GM19035 (cell line): ENCODE results near the gene PCDH15.

Experiments used
- ATAC-seq: cut with Tn5 transposase; IDR thresholded peaks from one replicate; pipeline ENCODE4 v1.9.1; 2021; ENCODE audit not compliant: unreplicated experiment

Gene PCDH15

DNA sequence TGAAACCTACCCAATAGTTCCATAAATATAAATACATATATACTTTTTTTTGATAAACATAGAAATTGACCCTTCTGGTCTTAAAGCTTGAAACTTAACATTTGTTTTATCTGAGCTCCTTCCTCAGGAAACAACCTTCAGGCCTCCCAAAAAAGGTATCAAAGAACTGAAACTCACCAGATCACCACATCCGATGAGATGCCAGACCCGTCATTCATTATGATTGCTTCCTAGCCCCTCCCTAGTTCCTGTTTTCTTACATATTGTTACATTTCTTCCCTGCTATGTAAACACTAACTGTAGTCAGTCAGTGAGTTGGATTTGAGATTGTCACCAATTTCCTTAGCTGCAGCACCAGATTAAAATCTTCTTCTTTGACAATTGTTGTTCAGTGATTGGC lies 663.6 kb downstream of the PCDH15 start:
- no peak for ATAC-seq

DNA sequence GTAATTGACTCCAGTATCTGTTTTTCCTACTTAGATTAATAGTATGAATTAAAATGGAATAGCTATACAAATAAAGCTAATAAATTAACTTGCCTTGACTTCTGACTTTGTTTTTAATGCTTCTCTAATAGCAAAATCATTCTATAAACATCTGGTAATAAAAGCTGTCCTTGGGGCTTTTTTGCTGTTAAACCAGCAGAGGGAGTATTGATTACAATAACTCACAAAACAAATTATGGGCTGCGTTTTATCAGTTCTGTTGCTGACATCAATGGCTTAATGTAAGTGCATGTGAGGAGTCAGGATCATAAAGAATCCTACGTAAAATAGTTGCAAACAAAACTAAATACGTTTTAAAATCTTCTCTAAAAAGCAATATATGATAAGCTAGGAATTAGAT lies 667.8 kb downstream of the PCDH15 start:
- no peak for ATAC-seq

DNA sequence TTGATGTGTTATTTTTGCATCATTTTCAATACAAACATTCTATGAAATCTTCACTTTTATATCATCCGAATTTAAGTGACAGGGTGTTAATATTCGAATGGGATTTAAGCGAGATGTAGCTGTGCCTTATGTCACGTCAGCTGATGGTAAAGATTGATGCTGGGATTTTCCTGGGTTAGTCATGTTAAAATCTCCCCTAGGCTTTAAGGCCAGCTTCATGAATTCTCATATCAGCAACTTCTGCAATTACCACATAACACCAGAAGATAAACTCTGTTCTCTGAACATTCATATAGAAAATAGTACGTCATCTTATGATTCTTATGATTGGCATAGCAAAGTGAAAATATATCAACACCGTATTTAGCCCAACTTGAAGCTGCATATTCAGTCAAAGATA lies 669.2 kb downstream of the PCDH15 start:
- ATAC-seq, result peak; percentile 63

DNA sequence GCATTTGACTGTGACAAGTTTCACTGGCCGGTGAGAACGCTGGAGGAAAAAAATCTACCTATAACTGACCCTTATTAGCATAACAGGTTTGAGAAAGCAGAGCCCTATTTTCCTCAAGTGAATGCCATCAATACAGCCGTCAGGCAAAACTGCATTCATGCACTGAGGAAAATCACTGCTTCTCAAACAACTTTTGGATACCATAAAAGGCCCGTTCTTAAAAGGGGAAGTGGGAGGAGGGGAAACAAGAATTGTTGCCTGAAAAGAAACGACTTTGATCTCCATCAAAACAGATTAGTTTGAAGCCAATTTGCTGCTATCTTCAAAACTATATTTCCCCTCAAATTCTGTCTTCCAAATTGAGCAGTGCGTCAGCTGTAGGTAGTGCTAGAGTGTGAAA lies 670.6 kb downstream of the PCDH15 start:
- ATAC-seq, result no peak

DNA sequence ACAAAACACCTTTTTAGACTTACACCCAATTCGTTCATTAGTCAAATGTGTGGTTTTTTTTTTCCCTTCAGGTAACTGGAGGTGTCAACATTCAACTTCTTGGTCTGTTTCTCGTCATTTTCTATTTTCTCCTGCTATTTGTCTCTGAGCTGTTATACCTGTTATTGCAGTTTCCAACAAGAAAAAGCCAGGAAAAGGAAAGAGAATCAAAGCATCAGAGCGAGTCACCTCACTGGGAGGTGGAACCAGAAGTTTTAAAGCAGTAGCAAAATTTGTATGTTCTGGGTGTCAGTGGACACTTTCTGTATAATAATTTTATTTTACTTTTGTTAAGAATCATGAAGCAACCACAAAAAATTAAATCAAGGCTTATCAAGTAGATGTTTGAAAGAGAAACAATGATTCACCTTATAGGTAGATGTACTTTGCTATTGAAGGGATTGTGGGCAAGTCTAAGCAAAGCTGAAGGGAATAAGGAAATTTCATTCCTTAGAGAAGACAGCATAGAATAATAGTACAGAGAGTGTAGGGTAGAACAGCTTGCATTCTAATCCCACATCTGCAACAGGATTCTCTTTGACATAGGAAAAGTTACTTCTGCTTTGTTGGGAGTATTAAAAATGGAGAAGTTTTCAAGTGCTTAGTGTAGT lies 675.8 kb downstream of the PCDH15 start:
- no peak for ATAC-seq

DNA sequence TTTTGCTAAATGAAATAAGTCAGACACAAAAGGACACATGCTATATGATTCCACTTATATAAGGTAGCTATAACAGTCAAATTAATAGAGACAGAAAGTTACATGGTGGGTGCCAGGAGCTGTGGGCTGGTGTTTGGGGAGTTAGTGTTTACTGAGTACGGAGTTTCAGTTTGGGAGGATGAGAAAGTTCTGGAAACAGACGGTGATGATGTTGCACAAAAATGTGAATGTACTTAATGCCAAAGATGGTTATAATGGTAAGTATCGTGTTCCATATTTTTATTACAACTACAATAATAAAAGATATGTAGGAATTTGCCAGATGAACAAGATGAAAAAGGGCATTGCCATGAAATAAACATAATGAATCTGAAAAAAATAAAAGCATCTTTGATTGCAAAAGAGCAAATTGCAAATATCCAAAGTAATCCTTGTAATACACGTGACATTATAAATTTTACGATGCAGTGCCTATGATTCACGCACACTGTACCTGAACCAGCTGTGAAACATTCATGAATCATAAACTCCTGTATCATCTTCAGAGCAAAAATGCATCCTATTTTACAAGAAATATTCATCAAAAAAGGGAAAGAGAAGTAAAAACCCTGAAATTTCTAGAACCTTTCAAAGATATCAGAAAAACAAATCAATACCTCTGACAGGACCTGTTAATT lies 676.7 kb downstream of the PCDH15 start:
- no peak for ATAC-seq

DNA sequence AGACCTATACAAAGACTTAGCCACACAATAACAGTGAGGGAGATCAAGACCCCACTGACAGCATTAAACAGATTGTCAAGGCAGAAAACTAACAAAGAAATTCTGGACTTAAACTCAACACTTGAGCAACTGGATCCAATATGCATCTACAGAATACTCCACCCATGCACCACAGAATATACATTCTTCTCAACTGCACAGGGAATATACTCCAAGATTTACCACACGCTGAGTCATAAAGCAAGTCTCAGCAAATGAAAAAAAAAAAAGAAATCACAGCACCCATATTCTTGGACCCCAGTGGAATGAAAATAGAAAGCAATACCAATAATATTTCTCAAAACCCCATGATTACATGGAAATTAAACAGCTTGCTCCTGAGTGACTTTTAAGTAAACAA lies 680.2 kb downstream of the PCDH15 start:
- ATAC-seq, result no peak

DNA sequence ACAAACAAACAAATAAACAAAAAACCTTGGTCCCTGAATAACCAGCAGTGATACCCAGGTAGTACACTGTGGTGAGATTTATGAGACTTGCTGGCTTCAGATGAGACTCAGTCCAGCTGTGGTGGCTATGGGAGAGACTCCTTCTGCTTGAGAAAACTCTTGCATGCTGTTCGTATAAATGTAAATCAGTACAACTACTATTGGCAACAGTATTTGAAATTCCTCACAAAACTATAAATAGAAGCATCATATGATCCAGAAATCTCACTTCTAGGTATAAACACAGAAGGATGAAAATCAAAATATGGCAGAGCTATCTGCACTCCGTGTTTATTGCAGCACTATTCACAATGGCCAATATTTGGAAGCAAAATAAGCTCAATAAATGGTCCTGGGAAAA lies 692.1 kb downstream of the PCDH15 start:
- ATAC-seq, result no peak

DNA sequence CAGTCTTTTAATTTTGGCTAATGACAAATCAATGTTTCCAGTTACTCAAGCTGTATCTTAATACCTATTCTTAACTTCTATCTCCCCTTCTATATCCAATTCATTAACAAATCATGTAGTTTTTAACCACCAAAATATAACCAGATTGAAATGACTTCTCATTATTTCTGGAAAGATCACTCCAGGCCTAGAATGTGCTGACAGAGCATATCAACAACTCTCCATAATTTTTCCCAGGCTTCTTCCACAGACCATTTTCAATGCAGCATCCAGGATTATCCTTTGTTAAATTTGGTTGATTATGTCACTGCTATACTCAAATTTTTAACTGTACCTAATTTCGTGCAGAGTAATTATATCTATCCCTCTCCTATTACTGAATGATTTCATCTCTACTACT lies 704.1 kb downstream of the PCDH15 start:
- ATAC-seq, result no peak

DNA sequence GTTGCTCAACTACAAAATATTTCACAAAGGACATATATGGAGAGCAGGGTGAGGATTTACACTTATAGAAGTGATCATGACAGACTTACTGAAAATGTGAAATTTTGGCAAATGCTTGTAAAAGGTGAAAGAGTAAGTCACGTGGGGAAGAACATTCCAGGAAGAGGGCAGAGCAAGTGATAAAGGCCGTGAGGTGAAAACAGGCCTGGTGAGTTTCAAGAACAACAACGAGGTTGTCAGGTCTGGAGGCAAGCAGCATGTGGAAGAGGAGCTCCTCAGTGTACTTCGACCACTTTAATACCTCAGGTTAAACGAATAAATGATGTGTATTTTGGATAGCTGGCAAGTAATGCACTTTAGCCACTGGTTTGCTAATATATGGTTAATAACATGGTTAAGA lies 706.7 kb downstream of the PCDH15 start:
- no peak for ATAC-seq

DNA sequence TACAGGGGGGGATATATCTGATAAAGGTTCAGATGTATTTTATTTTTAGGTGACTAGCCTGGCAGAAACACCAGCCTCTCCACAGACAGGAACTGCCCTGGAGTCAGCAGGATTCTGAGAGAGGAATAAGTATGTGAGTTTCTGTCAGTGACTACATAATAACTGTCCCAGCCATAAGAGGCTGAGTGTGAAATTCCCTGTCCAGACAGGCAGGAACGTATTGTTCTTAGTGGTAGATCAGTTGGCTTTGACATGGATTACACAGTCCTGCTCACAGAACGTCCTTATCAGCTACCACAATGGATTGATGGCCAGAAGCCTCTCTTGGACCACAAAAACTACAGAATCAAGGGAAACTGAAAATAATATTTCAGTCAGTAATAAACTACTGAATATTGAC lies 709.8 kb downstream of the PCDH15 start:
- ATAC-seq, result no peak

DNA sequence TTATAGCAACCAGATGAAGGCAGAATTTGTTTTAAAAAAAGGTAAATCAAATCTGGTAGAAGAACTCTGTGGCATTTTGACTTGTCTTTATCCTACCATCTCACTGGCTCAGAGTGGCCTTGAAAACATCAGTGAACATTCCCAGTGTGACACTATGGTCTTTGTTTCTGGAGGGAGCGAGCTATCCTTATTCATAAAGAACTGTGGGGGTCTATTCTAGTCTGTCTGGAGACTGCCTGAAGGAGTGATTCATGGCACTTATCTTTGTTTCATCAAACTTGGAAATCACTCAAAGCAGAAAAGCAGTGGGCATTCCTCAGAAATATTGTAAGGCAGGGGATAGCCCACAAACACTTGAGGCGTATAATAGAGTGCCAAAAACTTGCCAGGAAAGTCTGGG lies 719.1 kb downstream of the PCDH15 start:
- no peak for ATAC-seq

DNA sequence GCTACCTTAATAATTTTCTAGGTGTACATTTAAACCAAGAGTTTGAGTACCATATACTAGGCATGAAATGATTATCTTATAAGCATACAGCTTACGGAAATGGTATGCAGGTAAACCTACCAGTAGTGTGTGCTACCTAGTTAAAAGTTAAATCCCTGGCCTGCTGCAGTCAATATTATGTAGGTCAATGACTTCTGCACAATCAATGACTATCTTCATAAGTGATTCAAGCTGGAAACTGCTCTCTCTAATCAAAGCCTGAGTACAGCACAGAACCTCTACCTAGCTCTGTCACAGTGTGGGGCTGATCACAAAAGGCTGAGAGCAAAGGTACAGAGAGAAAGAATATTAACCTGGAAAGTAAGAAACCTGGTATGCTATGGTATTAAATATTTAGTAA lies 733.7 kb downstream of the PCDH15 start:
- no peak for ATAC-seq

DNA sequence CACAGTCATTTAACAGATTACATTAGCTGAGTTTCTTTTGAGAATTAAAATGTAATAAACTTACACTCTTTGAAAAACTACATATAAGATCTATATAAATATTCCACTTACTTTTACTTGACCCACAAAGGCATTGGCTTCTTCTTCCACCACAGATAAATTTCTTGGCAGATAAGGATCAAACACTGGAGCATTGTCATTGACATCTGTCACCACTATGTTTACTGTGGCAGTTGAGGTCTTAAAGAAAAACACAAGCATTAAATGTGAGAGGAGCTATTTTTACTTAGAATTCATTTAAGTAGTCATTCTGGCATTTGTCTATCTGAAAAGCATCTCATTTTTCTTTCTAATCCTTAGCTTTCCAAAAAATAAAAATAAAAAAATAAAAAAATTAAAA lies 734.4 kb downstream of the PCDH15 start:
- no peak for ATAC-seq

DNA sequence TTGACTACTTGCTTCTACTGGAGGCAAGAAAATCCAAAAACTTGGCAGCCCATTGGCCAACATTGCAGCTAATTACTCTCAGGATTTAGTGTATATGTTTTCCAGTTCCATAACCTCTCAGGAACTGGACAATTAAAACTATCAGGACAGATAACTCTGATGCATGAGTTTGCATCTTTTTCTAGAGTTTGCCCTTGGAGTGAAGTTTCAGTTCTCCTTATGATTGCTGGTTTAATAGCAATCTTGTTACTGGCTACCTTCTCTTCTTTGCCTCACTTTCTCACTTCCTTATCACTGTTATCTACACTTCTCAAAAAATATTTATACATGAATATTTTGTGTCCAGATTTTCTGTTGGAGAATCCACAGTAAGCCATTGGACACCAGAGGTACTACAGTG lies 735.9 kb downstream of the PCDH15 start:
- no peak for ATAC-seq

DNA sequence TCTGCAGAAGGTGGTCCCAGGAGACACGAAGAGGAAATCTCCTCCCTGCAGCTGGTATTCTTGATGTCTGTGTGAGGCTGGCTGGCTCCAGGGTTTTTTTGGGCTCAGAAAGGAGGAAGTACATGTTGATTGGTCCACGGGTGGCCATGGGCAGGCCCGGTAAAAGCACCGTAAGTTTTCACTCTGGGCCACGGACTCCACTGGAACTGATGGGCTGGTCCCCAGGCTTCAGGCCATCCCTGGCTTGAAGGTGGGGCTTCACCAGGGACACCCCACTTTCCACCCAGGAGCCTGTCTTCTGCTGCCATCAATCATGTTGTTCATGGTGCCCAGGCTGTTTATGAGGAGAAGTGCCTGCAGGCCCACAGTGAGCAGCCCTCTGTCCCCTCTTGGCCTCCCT lies 736.8 kb downstream of the PCDH15 start:
- ATAC-seq, result no peak

DNA sequence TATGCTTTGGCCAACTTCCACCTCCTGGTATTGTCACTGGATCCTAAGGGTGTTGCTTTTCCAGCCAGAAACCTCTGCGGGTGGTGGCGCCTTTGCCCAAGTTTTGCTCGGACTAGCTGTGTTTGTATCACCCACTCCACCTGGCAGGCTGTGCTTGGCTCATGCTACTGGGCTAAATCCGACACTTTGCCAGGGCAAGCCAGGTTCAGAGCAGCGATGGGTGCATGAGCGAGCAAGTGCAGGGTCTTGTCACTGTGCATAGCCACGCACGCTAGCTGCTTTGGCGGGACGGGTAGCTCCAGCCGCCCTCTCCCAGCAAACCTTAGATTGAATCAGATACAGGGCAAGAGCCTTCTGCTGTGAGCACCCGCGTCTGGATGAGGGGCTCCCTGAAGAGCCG lies 737.5 kb downstream of the PCDH15 start:
- ATAC-seq, result no peak

DNA sequence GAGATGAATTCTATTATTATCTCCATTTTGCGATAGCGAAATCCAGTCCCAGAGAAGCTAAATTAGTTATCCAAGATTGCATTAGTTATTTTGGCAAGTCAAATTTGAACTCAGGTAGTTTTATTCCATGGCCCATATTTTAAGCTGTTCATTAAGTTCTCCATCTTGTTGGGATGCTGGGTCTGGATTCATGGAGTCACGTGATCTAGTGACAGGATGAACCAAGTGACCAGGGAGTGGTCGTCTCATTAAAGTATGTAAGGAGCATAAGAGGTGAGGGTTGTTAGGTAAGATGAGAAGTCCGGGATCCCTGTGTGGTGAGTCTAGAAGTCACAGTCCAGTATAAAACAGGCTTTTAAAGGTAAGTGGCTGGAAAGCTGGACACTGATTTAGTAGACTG lies 740.5 kb downstream of the PCDH15 start:
- ATAC-seq, result no peak

DNA sequence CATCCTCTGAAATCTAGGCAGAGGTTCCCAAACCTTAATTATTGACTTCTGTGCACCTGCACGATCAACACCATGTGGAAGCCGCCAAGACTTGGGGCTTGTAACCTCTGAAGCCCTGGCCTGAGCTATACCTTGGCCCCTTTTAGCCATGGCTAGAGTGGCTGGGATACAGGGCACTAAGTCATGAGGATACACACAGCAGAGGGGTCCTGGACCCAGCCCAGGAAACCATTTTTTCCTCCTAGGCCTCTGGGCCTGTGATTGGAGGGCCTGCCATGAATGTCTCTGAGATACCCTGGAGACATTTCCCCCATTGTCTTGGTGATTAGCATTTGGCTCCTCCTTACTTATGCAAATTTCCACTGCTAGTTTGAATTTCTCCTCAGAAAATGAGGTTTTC lies 743.7 kb downstream of the PCDH15 start:
- ATAC-seq, result no peak

DNA sequence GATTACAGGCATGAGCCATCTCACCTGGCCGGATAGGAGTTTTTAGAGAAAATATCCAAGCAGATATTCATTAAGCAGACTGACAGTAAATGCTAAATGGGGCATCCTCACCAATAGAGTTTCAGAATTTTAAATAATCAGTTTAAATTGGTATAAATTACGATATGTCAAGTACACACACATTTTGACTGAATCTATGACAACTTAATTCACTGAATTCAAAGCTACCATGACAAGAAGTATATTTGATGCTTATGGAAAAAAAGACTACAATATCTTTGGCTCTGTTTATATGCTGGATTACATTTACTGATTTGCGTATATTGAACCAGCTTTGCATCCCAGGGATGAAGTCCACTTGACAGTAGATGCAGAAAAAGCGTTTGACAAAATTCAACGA lies 774.7 kb downstream of the PCDH15 start:
- no peak for ATAC-seq

DNA sequence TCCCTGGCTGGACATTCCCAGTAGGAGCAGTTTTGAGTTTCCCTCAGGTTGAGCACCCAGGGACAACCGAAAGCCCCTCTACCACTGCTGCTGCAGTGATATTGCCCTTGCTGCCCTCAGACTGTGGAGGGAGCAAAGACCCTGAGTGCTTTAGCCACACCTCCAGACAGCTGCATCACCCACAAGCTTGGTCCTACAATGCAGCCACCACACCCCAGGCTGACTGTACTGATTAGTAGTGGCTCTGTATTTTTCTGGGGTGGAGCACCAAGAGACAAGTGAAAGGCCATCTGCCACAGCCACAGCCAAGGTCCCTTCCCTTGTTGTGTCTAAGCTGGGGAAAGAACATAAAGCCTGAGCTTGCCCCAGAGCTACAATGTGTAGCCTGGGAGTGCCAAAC lies 789.9 kb downstream of the PCDH15 start:
- no peak for ATAC-seq

DNA sequence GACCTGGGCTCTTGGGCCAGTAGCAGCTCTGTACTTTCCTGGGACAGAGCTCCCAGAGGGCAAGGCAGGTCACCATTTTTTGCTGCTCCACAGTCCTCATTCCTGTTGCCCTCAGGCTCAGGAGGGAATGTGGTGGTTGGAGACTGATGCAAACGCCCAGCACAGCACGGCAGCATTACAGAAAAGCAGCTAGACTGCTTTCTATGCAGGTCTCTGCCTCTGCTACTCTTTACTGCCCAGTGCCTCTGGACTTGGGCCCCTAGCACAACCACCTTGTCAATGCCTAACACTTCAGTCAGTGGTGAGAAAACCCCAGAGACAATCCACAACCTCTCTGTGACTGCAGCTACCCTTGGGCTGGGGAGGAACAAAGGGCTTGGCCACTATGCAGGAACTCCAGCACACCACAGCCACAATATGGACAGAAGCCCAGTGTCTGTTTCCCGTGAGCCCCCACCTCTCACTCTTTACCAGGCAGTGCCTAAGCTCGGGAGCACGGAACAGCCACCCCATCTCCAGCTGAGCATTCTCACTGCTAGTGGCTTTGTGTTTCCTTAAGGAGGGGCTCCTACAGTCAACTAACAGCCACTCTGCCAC lies 790.6 kb downstream of the PCDH15 start:
- ATAC-seq, result no peak

DNA sequence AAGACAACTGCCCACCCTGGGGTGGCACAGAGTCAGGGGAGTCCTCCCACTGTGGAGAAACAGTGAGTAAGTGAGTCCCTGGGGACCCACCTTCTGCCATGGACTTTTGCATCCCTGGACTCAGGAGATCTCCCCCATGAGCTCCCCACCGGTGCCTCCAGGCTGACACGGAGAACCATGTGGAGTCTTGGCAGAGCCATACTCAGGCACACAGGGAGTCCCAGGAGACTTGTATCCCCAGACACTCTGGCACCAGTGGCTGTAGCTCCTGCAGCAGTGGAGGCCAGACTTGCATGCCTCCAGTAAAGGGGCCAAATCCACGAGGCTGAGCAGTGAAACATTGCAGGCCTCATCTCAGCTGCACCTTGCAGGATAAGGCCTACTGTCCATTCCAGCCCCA lies 791.4 kb downstream of the PCDH15 start:
- ATAC-seq, result no peak
